IMR-90 (cell line): ENCODE measurements around the gene CDCA4. TPM values are rescaled to one million over a fixed set of nuclear protein-coding genes. Genes with fewer than 3 reads are reported as not detected.

ENCODE experiments used
- ATAC-seq: fragments of 200-7000 bp; cut with Tn5 transposase; 2 replicates; pipeline ENCODE4 v1.9.1; 2020; ENCODE audit warnings: low read depth, mild to moderate bottlenecking, moderate library complexity
- BruUV-seq: library from RNA; stranded (reverse); fragments of 400-500 nt; replicated peaks from 2 replicates; lab custom pipeline; 2021; lab: Mats Ljungman, UMichigan
- CTCF ChIA-PET: fragments of 300-600 bp; formaldehyde crosslinking; extraction: SDS; loops from one replicate; lab custom pipeline; 2021; ENCODE audit warnings: antibody characterized with exemption; lab: Yijun Ruan, JAX
- POLR2A ChIA-PET: fragments of 300-600 bp; sonication (Branson Sonifier 250); formaldehyde crosslinking; loops from one replicate; lab custom pipeline; 2022; ENCODE audit warnings: antibody characterized with exemption; ENCODE audit not compliant: unreplicated experiment; lab: Charles Lee
- DNase-seq: peaks from one replicate; pipeline ENCODE4 v3.0.0; 2013
- H2AFZ ChIP-seq: replicated peaks from 2 replicates; pipeline ENCODE3; 2013; ENCODE audit warnings: low read length, mild to moderate bottlenecking; ENCODE audit not compliant: poor library complexity
- H2AK5ac ChIP-seq: 2 replicates; pipeline ENCODE4 v1.6.1; 2013; ENCODE audit warnings: low read depth, low read length, inconsistent platforms
- H2AK9ac ChIP-seq: replicated peaks from 2 replicates; pipeline ENCODE3; 2013; ENCODE audit warnings: mild to moderate bottlenecking, low read depth, low read length, moderate library complexity; ENCODE audit not compliant: poor library complexity
- H2BK120ac ChIP-seq: 2 replicates; pipeline ENCODE4 v1.6.1; 2013; ENCODE audit warnings: low read depth, low read length, inconsistent platforms
- H2BK15ac ChIP-seq: 3 replicates; pipeline ENCODE4 v1.6.1; 2013; ENCODE audit warnings: low read depth, low read length, inconsistent platforms
- H2BK20ac ChIP-seq: 2 replicates; pipeline ENCODE4 v1.6.1; 2013; ENCODE audit warnings: low read depth, mild to moderate bottlenecking, inconsistent platforms, low read length, moderate library complexity
- H2BK5ac ChIP-seq: 2 replicates; pipeline ENCODE4 v1.6.1; 2013; ENCODE audit warnings: mild to moderate bottlenecking, low read depth, low read length, inconsistent platforms; ENCODE audit not compliant: poor library complexity, severe bottlenecking
- H3K14ac ChIP-seq: replicated peaks from 2 replicates; pipeline ENCODE4 v1.6.1; 2013; ENCODE audit warnings: low read depth, low read length, inconsistent platforms
- H3K18ac ChIP-seq: 2 replicates; pipeline ENCODE4 v1.6.1; 2013; ENCODE audit warnings: low read depth, low read length, control low read depth
- H3K23ac ChIP-seq: 2 replicates; pipeline ENCODE4 v1.6.1; 2013; ENCODE audit warnings: low read depth, low read length, inconsistent platforms
- H3K27ac ChIP-seq: 2 replicates; pipeline ENCODE4 v1.5.1; 2013; ENCODE audit warnings: mild to moderate bottlenecking, control low read depth, low read length; ENCODE audit not compliant: insufficient read depth
- H3K27me3 ChIP-seq: 2 replicates; pipeline ENCODE4 v1.6.1; 2013; ENCODE audit warnings: low read length; ENCODE audit not compliant: control insufficient read depth, insufficient read depth
- H3K36me3 ChIP-seq: 2 replicates; pipeline ENCODE4 v1.6.1; 2013; ENCODE audit warnings: low read length, mixed read lengths; ENCODE audit not compliant: control insufficient read depth, insufficient read depth
- H3K4ac ChIP-seq: 2 replicates; pipeline ENCODE4 v1.6.1; 2013; ENCODE audit warnings: low read depth, low read length, inconsistent platforms
- H3K4me1 ChIP-seq: 2 replicates; pipeline ENCODE4 v1.6.1; 2013; ENCODE audit warnings: low read length, mixed read lengths; ENCODE audit not compliant: control insufficient read depth, insufficient read depth
- H3K4me2 ChIP-seq: 2 replicates; pipeline ENCODE4 v1.6.1; 2013; ENCODE audit warnings: low read depth, mild to moderate bottlenecking, control low read depth, low read length, moderate library complexity
- H3K4me3 ChIP-seq: 2 replicates; pipeline ENCODE4 v1.5.1; 2013; ENCODE audit warnings: low read depth, mild to moderate bottlenecking, control low read depth, low read length, moderate library complexity; ENCODE audit not compliant: insufficient read depth
- H3K56ac ChIP-seq: 2 replicates; pipeline ENCODE4 v1.6.1; 2013; ENCODE audit warnings: low read length, inconsistent platforms; ENCODE audit not compliant: insufficient read depth; ENCODE audit errors: extremely low read depth
- H3K79me1 ChIP-seq, 2 experiments: 2 replicates each; pipeline ENCODE4 v1.6.1; 2013; ENCODE audit warnings: low read length in 2 of 2, inconsistent platforms in 1 of 2, low read depth in 1 of 2
- H3K9ac ChIP-seq: 2 replicates; pipeline ENCODE4 v1.6.1; 2013; ENCODE audit warnings: low read depth, low read length, control low read depth
- H3K9me1 ChIP-seq: 2 replicates; pipeline ENCODE4 v1.6.1; 2013; ENCODE audit warnings: low read length, inconsistent platforms; ENCODE audit not compliant: insufficient read depth
- H3K9me3 ChIP-seq: 2 replicates; pipeline ENCODE4 v1.6.1; 2013; ENCODE audit warnings: low read length; ENCODE audit not compliant: control insufficient read depth, insufficient read depth
- H4K20me1 ChIP-seq: 2 replicates; pipeline ENCODE4 v1.6.1; 2013; ENCODE audit warnings: low read length, inconsistent platforms; ENCODE audit not compliant: insufficient read depth
- H4K5ac ChIP-seq: 2 replicates; pipeline ENCODE4 v1.6.1; 2013; ENCODE audit warnings: mild to moderate bottlenecking, low read depth, low read length, control low read depth
- H4K8ac ChIP-seq, 2 experiments: 2 replicates each; pipeline ENCODE4 v1.6.1; 2013; ENCODE audit warnings: low read depth in 2 of 2, low read length in 2 of 2, control low read depth in 1 of 2, inconsistent platforms in 1 of 2
- H4K91ac ChIP-seq: 2 replicates; pipeline ENCODE4 v1.6.1; 2013; ENCODE audit warnings: low read depth, low read length, inconsistent platforms; ENCODE audit not compliant: insufficient read depth
- BHLHE40 ChIP-seq: fragments of 150-350 bp; IDR thresholded peaks from 2 replicates; pipeline ENCODE4 v1.6.1; 2016; ENCODE audit warnings: mild to moderate bottlenecking, low read depth, low read length
- CEBPB ChIP-seq: IDR thresholded peaks from 2 replicates; pipeline ENCODE4 v1.6.1; 2012; ENCODE audit warnings: low read depth, low read length, improper control_type of control experiment
- CHD1 ChIP-seq: IDR thresholded peaks from 2 replicates; pipeline ENCODE4 v1.6.1; 2012; ENCODE audit warnings: low read depth, low read length, improper control_type of control experiment
- CTCF ChIP-seq: conservative IDR thresholded peaks from 2 replicates; pipeline ENCODE4 v1.5.1; 2012; ENCODE audit warnings: mild to moderate bottlenecking, low read depth, low read length, improper control_type of control experiment
- FOS ChIP-seq: fragments of 150-350 bp; IDR thresholded peaks from 2 replicates; pipeline ENCODE4 v1.6.1; 2016; ENCODE audit warnings: low read depth, low read length
- MAZ ChIP-seq: IDR thresholded peaks from 2 replicates; pipeline ENCODE4 v1.6.1; 2012; ENCODE audit warnings: low read depth, mild to moderate bottlenecking, low read length, improper control_type of control experiment, moderate library complexity, borderline replicate concordance
- MXI1 ChIP-seq: IDR thresholded peaks from 2 replicates; pipeline ENCODE4 v1.6.1; 2012; ENCODE audit warnings: low read depth, mild to moderate bottlenecking, low read length, moderate library complexity, borderline replicate concordance
- NFE2L2 ChIP-seq: fragments of 150-350 bp; IDR thresholded peaks from 2 replicates; pipeline ENCODE4 v1.6.1; 2016; ENCODE audit warnings: low read depth, mild to moderate bottlenecking, low read length
- POLR2A ChIP-seq: IDR thresholded peaks from 2 replicates; pipeline ENCODE4 v1.6.1; 2012; ENCODE audit warnings: mild to moderate bottlenecking, low read depth, low read length
- RAD21 ChIP-seq: IDR thresholded peaks from 2 replicates; pipeline ENCODE4 v1.6.1; 2012; ENCODE audit warnings: low read length, improper control_type of control experiment
- RCOR1 ChIP-seq: IDR thresholded peaks from 2 replicates; pipeline ENCODE4 v1.6.1; 2012; ENCODE audit warnings: mild to moderate bottlenecking, low read length, improper control_type of control experiment; ENCODE audit not compliant: insufficient replicate concordance
- RFX5 ChIP-seq: IDR thresholded peaks from 2 replicates; pipeline ENCODE4 v1.8.0; 2012; ENCODE audit warnings: low read depth, mild to moderate bottlenecking, low read length, moderate library complexity
- SMC3 ChIP-seq: fragments of 150-350 bp; IDR thresholded peaks from 2 replicates; pipeline ENCODE4 v1.6.1; 2016; ENCODE audit warnings: low read depth, mild to moderate bottlenecking, antibody characterized with exemption, low read length, moderate library complexity
- WGBS, 2 experiments: methylation state at CpG; one replicate each; pipeline versions ENCODE4 v1.1.5 to v1.1.7; 2013; ENCODE audit warnings: missing lambda C conversion rate in 2 of 2; ENCODE audit not compliant: insufficient read length in 1 of 2; ENCODE audit errors: extremely low coverage in 2 of 2; 5-methylcytosine and 5-hydroxymethylcytosine counted together
- dilution Hi-C: fragments of 300-500 bp; cut with HindIII; formaldehyde crosslinking; loops from one replicate; pipeline ENCODE4 v1.14.3; 2018; ENCODE audit warnings: low sequenced_read_pairs; ENCODE audit not compliant: unreplicated experiment
- in situ Hi-C: fragments of 300-500 bp; cut with MboI; formaldehyde crosslinking; loops from 3 replicates; pipeline ENCODE4 v1.14.3; 2019; ENCODE audit warnings: low sequenced_read_pairs, inconsistent platforms, mixed read lengths
- intact Hi-C: fragments of 100-400 bp; cut with micrococcal nuclease; formaldehyde crosslinking; loops from 2 replicates; pipeline ENCODE4 v1.10.0; 2022
- polyA plus RNA-seq, 3 experiments: library from polyadenylated mRNA; depleted of rRNA; stranded (reverse); fragments of >200 nt; gene quantifications; 2 replicates each; pipeline ENCODE4 v1.2.3, GENCODE V29; 2012; ENCODE audit warnings: low replicate concordance in 1 of 3
- total RNA-seq: library from RNA; depleted of rRNA; stranded (reverse); fragments of >200 nt; gene quantifications from 2 replicates; pipeline ENCODE4 v1.2.3, GENCODE V29; 2012
- TF ChIP-seq, protein P1 (sequence below): fragments of 150-350 bp; IDR thresholded peaks from 2 replicates; pipeline ENCODE4 v1.6.1; 2016; ENCODE audit warnings: low read depth, mild to moderate bottlenecking, low read length, moderate library complexity, borderline replicate concordance
- TF ChIP-seq, protein P2 (sequence below): fragments of 150-350 bp; IDR thresholded peaks from 2 replicates; pipeline ENCODE4 v1.6.1; 2017; ENCODE audit warnings: mild to moderate bottlenecking, antibody characterized with exemption, low read length, low read depth

Gene CDCA4
- total and polyA plus RNA-seq, 2 of the 4 experiments (the other 2 are of a cell fraction): 17.7 to 18.6 TPM

GRCh38 chr14:104977008-104977680, 43.7 kb downstream of the CDCA4 start:
- Histone ChIP-seq H3K18ac (no peak overlapping the region), H2AK9ac (peak overlapping the region; percentile 19), H4K5ac (no peak overlapping the region), H2BK15ac (no peak overlapping the region), H3K27ac (no peak overlapping the region), H2BK5ac (no peak overlapping the region), H3K4me2 (no peak overlapping the region), H2AFZ (peak overlapping the region; percentile 84), H3K36me3 (no peaks in the 10 kb centered on the region), H2BK20ac (no peak overlapping the region), H3K79me1 (peaks cover 0 to 3% of the 10 kb centered on the region in 2 experiments; a peak in 1 of 4 replicates), H3K14ac (no peak overlapping the region), H3K4me1 (peaks cover 31% of the 10 kb centered on the region), H3K9ac (no peak overlapping the region), H3K9me3 (no peaks in the 10 kb centered on the region), H2BK120ac (no peak overlapping the region), H3K4ac (no peak overlapping the region), H3K23ac (no peak overlapping the region), H3K27me3 (no peaks in the 10 kb centered on the region), H4K8ac (no peak overlapping the region), H4K91ac (no peak overlapping the region), H2AK5ac (no peak overlapping the region), H3K4me3 (no peak overlapping the region), H3K9me1 (peaks cover 12% of the 10 kb centered on the region), H4K20me1 (0 out of 2 replicates have a peak, but pooled peaks cover 3% of the 10 kb centered on the region), H3K56ac (no peak overlapping the region)
- ChIA-PET POLR2A (no interaction called here), CTCF (interaction anchor here (1.3 kb wide), 1 partner anchor 68 kb away, joined by 4 read pairs; no protein-coding TSS in a partner anchor)
- no peak for DNase-seq
- WGBS, 2 experiments: 69% methylated on average over 4 of the region's 11 CpGs; no CpG with 5 or more reads in 1 of the 2 experiments
- in situ Hi-C loops: no loop called here
- no TSS peak for BruUV-seq
- intact Hi-C loops: loop anchor here (2.0 kb wide), 1 partner anchor 44 kb away; the partner anchor contains the start of gene CDCA4
- dilution Hi-C loops: no loop called here
- ATAC-seq: no peak
- TF ChIP-seq RFX5: no peak
- no peak for TF ChIP-seq CHD1
- TF ChIP-seq RCOR1: no peak
- TF ChIP-seq CEBPB: no peak
- no peak for TF ChIP-seq POLR2A
- TF ChIP-seq NFE2L2: no peak
- TF ChIP-seq RAD21: no peak
- TF ChIP-seq, protein P1, sequence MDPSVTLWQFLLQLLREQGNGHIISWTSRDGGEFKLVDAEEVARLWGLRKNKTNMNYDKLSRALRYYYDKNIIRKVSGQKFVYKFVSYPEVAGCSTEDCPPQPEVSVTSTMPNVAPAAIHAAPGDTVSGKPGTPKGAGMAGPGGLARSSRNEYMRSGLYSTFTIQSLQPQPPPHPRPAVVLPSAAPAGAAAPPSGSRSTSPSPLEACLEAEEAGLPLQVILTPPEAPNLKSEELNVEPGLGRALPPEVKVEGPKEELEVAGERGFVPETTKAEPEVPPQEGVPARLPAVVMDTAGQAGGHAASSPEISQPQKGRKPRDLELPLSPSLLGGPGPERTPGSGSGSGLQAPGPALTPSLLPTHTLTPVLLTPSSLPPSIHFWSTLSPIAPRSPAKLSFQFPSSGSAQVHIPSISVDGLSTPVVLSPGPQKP: no peak
- TF ChIP-seq, protein P2, sequence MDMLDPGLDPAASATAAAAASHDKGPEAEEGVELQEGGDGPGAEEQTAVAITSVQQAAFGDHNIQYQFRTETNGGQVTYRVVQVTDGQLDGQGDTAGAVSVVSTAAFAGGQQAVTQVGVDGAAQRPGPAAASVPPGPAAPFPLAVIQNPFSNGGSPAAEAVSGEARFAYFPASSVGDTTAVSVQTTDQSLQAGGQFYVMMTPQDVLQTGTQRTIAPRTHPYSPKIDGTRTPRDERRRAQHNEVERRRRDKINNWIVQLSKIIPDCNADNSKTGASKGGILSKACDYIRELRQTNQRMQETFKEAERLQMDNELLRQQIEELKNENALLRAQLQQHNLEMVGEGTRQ: no peak
- TF ChIP-seq FOS: no peak
- no peak for TF ChIP-seq MXI1
- TF ChIP-seq SMC3: no peak
- no peak for TF ChIP-seq BHLHE40
- no peak for TF ChIP-seq CTCF
- no peak for TF ChIP-seq MAZ
